HFFc6 (cell line): ENCODE results near the gene SPRY4. TPM values are rescaled to one million over a fixed set of nuclear protein-coding genes. Genes with fewer than 3 reads are reported as not detected.

Source experiments
- DNase-seq: peaks from one replicate; pipeline ENCODE4 v3.0.0-alpha.2; 2018
- H3K27ac Mint-ChIP-seq: 2 replicates; pipeline ENCODE4 v1.8.0; 2020; ENCODE audit warnings: mild to moderate bottlenecking, mixed read lengths
- H3K27me3 Mint-ChIP-seq: 2 replicates; pipeline ENCODE4 v1.8.0; 2021; ENCODE audit warnings: mild to moderate bottlenecking, moderate library complexity, mixed read lengths; ENCODE audit not compliant: insufficient read depth
- H3K36me3 Mint-ChIP-seq: 2 replicates; pipeline ENCODE4 v1.8.0; 2021; ENCODE audit warnings: low read depth, mixed read lengths
- H3K4me1 Mint-ChIP-seq: 2 replicates; pipeline ENCODE4 v1.8.0; 2020; ENCODE audit warnings: low read depth, mixed read lengths
- H3K4me3 Mint-ChIP-seq: 2 replicates; pipeline ENCODE4 v1.8.0; 2020; ENCODE audit warnings: mild to moderate bottlenecking, moderate library complexity, mixed read lengths
- H3K9me3 Mint-ChIP-seq: 2 replicates; pipeline ENCODE4 v1.8.0; 2020; ENCODE audit warnings: mild to moderate bottlenecking, mixed read lengths
- total RNA-seq, 6 experiments: library from RNA; stranded (reverse); fragmentation: NEBNext Ultra II Directional; extraction: Animal tissue kit (Norgen Biotek cat#: 25700); gene quantifications; 2 replicates in 1 of 6; 3 replicates in 5 of 6; pipeline ENCODE4 v1.2.3, GENCODE V29; 2021
- TF ChIP-seq, protein P1 (sequence below): fragments of 200-600 bp; sonication (generic); IDR thresholded peaks from 2 replicates; pipeline ENCODE4 v1.5.0; 2021; ENCODE audit warnings: antibody characterized with exemption, mild to moderate bottlenecking

SPRY4 gene
- total RNA-seq, 6 experiments from 2014 or later, result 26.1 to 28.9 (median 27.8) TPM

DNA sequence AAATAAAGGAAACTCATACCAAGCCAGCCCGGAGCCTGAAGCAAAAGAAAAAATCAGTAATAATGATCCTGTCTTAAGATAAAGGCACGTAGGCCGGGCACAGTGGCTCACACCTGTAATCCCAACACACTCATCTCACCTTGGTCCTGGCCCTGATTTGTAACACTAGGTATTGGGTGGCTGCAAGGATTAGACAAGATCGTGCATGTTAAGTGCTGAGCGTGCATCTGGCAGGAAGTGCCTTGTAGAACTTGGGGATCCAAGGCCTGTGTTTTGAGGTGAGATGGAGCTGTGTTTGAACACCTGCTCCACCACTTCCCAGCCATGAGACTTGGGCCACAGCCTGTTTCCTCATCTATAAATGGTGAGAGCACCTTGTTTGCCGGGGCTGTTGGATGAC, 41.5 kb downstream of the SPRY4 start:
- H3K36me3 Mint-ChIP-seq, result no peaks in the 10 kb centered on the region
- no peak overlapping the region for H3K27ac Mint-ChIP-seq
- peaks cover 14% of the 10 kb centered on the region; the same call in 1 of the 2 replicates for H3K4me1 Mint-ChIP-seq
- TF ChIP-seq, protein P1, sequence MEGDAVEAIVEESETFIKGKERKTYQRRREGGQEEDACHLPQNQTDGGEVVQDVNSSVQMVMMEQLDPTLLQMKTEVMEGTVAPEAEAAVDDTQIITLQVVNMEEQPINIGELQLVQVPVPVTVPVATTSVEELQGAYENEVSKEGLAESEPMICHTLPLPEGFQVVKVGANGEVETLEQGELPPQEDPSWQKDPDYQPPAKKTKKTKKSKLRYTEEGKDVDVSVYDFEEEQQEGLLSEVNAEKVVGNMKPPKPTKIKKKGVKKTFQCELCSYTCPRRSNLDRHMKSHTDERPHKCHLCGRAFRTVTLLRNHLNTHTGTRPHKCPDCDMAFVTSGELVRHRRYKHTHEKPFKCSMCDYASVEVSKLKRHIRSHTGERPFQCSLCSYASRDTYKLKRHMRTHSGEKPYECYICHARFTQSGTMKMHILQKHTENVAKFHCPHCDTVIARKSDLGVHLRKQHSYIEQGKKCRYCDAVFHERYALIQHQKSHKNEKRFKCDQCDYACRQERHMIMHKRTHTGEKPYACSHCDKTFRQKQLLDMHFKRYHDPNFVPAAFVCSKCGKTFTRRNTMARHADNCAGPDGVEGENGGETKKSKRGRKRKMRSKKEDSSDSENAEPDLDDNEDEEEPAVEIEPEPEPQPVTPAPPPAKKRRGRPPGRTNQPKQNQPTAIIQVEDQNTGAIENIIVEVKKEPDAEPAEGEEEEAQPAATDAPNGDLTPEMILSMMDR, result no peak
- DNase-seq, result no peak
- no peaks in the 10 kb centered on the region for H3K9me3 Mint-ChIP-seq
- H3K4me3 Mint-ChIP-seq, result no peak overlapping the region
- no peaks in the 10 kb centered on the region; the same call in 1 of the 2 replicates for H3K27me3 Mint-ChIP-seq

DNA sequence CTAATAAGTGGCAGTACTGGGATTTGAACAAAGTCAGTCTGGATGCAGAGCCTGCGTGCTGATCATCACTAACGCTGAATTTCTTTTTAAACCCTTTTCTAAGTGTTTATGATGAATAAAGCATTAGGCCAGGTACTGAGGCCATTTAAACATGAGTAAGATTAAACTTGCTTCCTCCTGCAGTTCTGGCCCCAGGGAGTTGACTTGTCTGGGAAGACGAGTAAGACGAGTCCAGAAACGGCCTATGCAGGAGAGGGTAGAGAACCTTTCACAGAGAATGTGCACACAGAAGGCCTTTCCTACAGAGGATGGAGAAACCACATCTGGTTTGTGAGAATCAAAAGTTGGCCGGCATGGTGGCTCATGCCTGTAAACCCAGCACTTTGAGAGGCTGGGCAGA, 42.9 kb downstream of the SPRY4 start:
- Mint-ChIP-seq H3K27me3 (no peaks in the 10 kb centered on the region; the same call in 1 of the 2 replicates), H3K4me1 (peaks cover 14% of the 10 kb centered on the region; the same call in 1 of the 2 replicates), H3K4me3 (no peak overlapping the region), H3K27ac (no peak overlapping the region), H3K36me3 (no peaks in the 10 kb centered on the region), H3K9me3 (no peaks in the 10 kb centered on the region)
- DNase-seq, result no peak
- TF ChIP-seq, protein P1, result no peak

DNA sequence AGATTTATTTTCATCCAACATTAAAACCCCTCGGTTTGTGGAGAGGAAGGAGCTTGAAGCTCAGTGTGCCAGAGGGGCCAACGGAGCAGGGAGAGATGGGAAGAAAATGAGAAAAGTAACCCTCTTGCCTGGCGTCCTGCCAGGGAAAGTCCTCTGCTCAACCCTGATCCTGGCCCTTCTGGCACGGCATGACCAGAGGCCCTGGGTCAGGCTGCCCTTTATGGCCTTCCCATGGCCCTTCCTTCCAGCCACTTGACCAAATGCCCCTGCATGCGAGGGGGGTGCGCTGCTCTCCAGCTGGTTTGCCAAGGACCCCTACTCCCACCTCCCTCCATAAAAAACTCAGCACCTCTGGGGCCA, 43.8 kb downstream of the SPRY4 start:
- H3K4me3 Mint-ChIP-seq, result no peak overlapping the region
- no peaks in the 10 kb centered on the region for H3K36me3 Mint-ChIP-seq
- H3K4me1 Mint-ChIP-seq, result peaks cover 14% of the 10 kb centered on the region; the same call in 1 of the 2 replicates
- no peak for DNase-seq
- no peak overlapping the region for H3K27ac Mint-ChIP-seq
- no peaks in the 10 kb centered on the region for H3K9me3 Mint-ChIP-seq
- no peaks in the 10 kb centered on the region; the same call in 1 of the 2 replicates for H3K27me3 Mint-ChIP-seq
- TF ChIP-seq, protein P1, result no peak

DNA sequence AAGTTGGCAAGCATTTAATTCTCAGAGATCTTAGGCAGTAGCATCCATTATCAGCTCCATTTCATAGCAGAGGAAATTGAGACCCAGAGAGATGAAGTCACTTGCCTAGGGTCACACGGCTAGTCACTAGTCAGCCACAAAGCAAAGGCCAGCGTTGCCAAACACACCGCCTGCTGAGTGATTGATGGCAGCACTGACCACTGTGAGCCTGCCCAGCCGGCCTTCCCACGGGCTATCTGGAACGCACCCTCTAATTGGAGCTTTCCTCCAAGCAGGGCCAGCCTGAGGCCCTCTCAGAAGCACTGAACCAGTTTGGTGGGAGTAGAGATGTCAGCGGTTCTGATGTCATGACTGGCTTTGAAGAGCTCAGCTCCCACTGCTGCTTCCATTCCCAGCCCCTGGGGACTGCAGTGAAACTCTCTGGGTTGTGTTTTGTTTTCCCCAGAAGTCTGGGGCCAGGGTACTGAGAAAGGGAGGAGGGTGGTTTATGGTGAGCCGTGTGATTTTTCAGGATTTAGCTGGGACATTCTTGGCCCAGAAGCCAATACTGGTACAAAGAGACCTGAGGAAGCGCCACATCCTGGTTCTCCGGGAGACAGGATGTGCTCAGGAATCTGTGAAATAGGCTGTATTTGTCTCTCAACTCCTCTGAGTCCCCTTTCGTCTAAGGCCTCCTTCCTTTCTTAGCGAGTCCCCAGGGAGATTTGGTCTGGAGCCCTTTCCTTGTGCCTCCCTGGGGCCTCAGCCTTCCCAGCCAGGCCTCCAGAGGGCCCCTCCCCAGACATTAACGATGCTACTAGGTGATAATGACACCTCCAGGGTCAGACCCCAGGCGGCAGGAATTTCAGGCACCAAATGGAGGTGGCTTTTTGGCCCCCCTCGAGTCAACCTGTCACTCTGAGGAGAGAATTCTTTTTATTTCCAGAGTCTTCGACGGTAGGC, 44.5 kb downstream of the SPRY4 start:
- H3K4me1 Mint-ChIP-seq, result peaks cover 7% of the 10 kb centered on the region; the same call in 1 of the 2 replicates
- H3K4me3 Mint-ChIP-seq, result no peak overlapping the region
- H3K36me3 Mint-ChIP-seq, result no peaks in the 10 kb centered on the region
- no peaks in the 10 kb centered on the region for H3K9me3 Mint-ChIP-seq
- H3K27ac Mint-ChIP-seq, result no peak overlapping the region
- no peak for DNase-seq
- H3K27me3 Mint-ChIP-seq, result no peaks in the 10 kb centered on the region; the same call in 1 of the 2 replicates
- TF ChIP-seq, protein P1, result no peak

DNA sequence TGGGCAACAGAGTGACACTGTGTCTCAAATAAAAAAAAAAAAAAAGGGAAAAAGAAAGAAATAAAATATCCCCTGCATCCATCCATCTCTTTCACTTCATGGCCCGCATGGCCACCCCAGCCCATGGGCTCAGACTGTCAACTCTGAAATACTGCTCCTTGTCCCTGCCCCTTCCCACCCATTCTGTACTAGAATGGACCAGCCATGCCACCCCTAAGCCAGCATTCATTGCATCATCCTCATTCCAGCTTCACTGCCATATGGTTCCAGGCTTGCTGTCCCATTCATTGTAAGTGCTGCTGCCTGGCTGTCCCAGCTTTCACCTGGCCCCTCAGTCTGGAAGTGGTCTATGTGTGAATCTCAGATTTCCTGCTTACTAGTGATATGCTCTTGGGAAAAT, 46.2 kb downstream of the SPRY4 start:
- no peak for DNase-seq
- TF ChIP-seq, protein P1, result no peak
- Mint-ChIP-seq H3K9me3 (no peaks in the 10 kb centered on the region), H3K27me3 (no peaks in the 10 kb centered on the region; the same call in 1 of the 2 replicates), H3K36me3 (no peaks in the 10 kb centered on the region), H3K4me3 (no peak overlapping the region), H3K27ac (no peak overlapping the region), H3K4me1 (no peaks in the 10 kb centered on the region)
